GM19239 (cell line): Measurements from ENCODE around the gene DDR1.

ENCODE experiments used
- DNase-seq: peaks from one replicate; pipeline ENCODE4 v3.0.0; 2011; ENCODE audit warnings: low spot score; ENCODE audit not compliant: insufficient read length
- FAIRE-seq: peaks from 2 replicates; lab custom pipeline; 2011; peaks lifted over from hg19 to GRCh38; lab: Jason Lieb, UNC

DDR1 gene

GRCh38 chr6:30940361-30940986, 56.2 kb downstream of the DDR1 start, which contains the start of gene MUCL3:
Gene MUCL3 (plus strand): TSS chr6:30940973. CDS start chr6:30941000, 27 bp downstream.
- FAIRE-seq (no peak), DNase-seq (no peak)

GRCh38 chr6:30942338-30943060, 58.2 kb downstream of the DDR1 start:
- FAIRE-seq: no peak
- no peak for DNase-seq

- DNase-seq: no peak
- no peak for FAIRE-seq
Measured at GRCh38 chr6:30944051-30944450, 59.7 kb downstream of the DDR1 start.

- FAIRE-seq (no peak), DNase-seq (no peak)
Measured at GRCh38 chr6:30945281-30945680, 61.0 kb downstream of the DDR1 start.

- DNase-seq: no peak
- FAIRE-seq: no peak
Measured at GRCh38 chr6:30947231-30947630, 62.9 kb downstream of the DDR1 start.

- FAIRE-seq (no peak), DNase-seq (no peak)
Measured at GRCh38 chr6:30948811-30949210, 64.5 kb downstream of the DDR1 start.
